ENCODE results near the gene STEAP1B.
A peak's percentile ranks its signal among the peaks of the same experiment; 100 is the strongest.
"Not testable (repeated sequence)": the region's sequence is repeated elsewhere in the genome, so short reads cannot be mapped to it uniquely, and the experiment has no call there.

STEAP1B gene

GRCh38 chr7:22443370-22444180 lies 56.4 kb downstream of the STEAP1B start:
- no peak for DNase-seq (ENCODE audit: low read depth)
- no peak overlapping the region for H3K4me3 ChIP-seq (ENCODE audit: low read depth, low read length)
- TF ChIP-seq CTCF (IDR thresholded peaks at IDR 0.05; ENCODE audit: control insufficient read depth, extremely low read depth, insufficient read depth), result no peak

GRCh38 chr7:22442882-22443369 lies 57.1 kb downstream of the STEAP1B start:
- DNase-seq (ENCODE audit: low read depth), result no peak
- H3K4me3 ChIP-seq (ENCODE audit: low read depth, low read length), result no peak overlapping the region
- TF ChIP-seq CTCF (IDR thresholded peaks at IDR 0.05; ENCODE audit: control insufficient read depth, extremely low read depth, insufficient read depth), result no peak

- H3K4me3 ChIP-seq (ENCODE audit: low read depth, low read length), result no peak overlapping the region
- peak; percentile 75 for DNase-seq (ENCODE audit: low read depth)
- no peak for TF ChIP-seq CTCF (IDR thresholded peaks at IDR 0.05; ENCODE audit: control insufficient read depth, extremely low read depth, insufficient read depth)
These were observed 57.7 kb downstream of the STEAP1B start for GRCh38 chr7:22442187-22442881.

GRCh38 chr7:22441157-22441556 lies 58.8 kb downstream of the STEAP1B start:
- H3K4me3 ChIP-seq (ENCODE audit: low read depth, low read length), result no peak overlapping the region
- no peak for DNase-seq (ENCODE audit: low read depth)
- TF ChIP-seq CTCF (IDR thresholded peaks at IDR 0.05; ENCODE audit: control insufficient read depth, extremely low read depth, insufficient read depth), result no peak

- H3K4me3 ChIP-seq (ENCODE audit: low read depth, low read length), result no peak overlapping the region
- DNase-seq (ENCODE audit: low read depth), result no peak
- no peak for TF ChIP-seq CTCF (IDR thresholded peaks at IDR 0.05; ENCODE audit: control insufficient read depth, extremely low read depth, insufficient read depth)
These were observed 61.0 kb downstream of the STEAP1B start for GRCh38 chr7:22438994-22439393.

- not testable (repeated sequence) for DNase-seq (ENCODE audit: low read depth); H3K4me3 ChIP-seq (ENCODE audit: low read depth, low read length)
These were observed 63.4 kb downstream of the STEAP1B start for GRCh38 chr7:22436552-22436951.

- DNase-seq (ENCODE audit: low read depth), result no peak
- TF ChIP-seq CTCF (IDR thresholded peaks at IDR 0.05; ENCODE audit: control insufficient read depth, extremely low read depth, insufficient read depth), result no peak
- no peak overlapping the region for H3K4me3 ChIP-seq (ENCODE audit: low read depth, low read length)
These were observed 64.3 kb downstream of the STEAP1B start for GRCh38 chr7:22435720-22436119.

Data from LNCaP clone FGC (cell line).